ENCODE measurements around the gene CHPF.

CHPF gene

GRCh38 chr2:219559156-219559915 lies 15.7 kb upstream of the CHPF start:
- no peak for TF ChIP-seq CTCF (conservative IDR thresholded peaks at IDR 0.05)
- H3K27ac ChIP-seq, result no peak overlapping the region

- no peak overlapping the region for H3K27ac ChIP-seq
- TF ChIP-seq CTCF (conservative IDR thresholded peaks at IDR 0.05), result no peak
Observed at GRCh38 chr2:219557791-219558785, 14.5 kb upstream of the CHPF start.

- no peak for TF ChIP-seq CTCF (conservative IDR thresholded peaks at IDR 0.05)
- no peak overlapping the region for H3K27ac ChIP-seq
Observed at GRCh38 chr2:219557320-219557719, 13.7 kb upstream of the CHPF start.

GRCh38 chr2:219556413-219556812 lies 12.8 kb upstream of the CHPF start:
- H3K27ac ChIP-seq, result no peak overlapping the region
- no peak for TF ChIP-seq CTCF (conservative IDR thresholded peaks at IDR 0.05)

GRCh38 chr2:219555956-219556355 lies 12.3 kb upstream of the CHPF start:
- H3K27ac ChIP-seq, result no peak overlapping the region
- no peak for TF ChIP-seq CTCF (conservative IDR thresholded peaks at IDR 0.05)

- TF ChIP-seq CTCF (conservative IDR thresholded peaks at IDR 0.05), result no peak
- H3K27ac ChIP-seq, result no peak overlapping the region
Observed at GRCh38 chr2:219554350-219554749, 10.7 kb upstream of the CHPF start.

- H3K27ac ChIP-seq, result no peak overlapping the region
- no peak for TF ChIP-seq CTCF (conservative IDR thresholded peaks at IDR 0.05)
Observed at GRCh38 chr2:219553463-219553963, 9.9 kb upstream of the CHPF start.
